GM18502 (cell line): ENCODE results near the gene ATP2B2.

ENCODE experiments used
- ATAC-seq: cut with Tn5 transposase; IDR thresholded peaks from one replicate; pipeline ENCODE4 v1.9.1; 2021; ENCODE audit warnings: mild to moderate bottlenecking; ENCODE audit not compliant: unreplicated experiment, poor library complexity

Gene ATP2B2

DNA sequence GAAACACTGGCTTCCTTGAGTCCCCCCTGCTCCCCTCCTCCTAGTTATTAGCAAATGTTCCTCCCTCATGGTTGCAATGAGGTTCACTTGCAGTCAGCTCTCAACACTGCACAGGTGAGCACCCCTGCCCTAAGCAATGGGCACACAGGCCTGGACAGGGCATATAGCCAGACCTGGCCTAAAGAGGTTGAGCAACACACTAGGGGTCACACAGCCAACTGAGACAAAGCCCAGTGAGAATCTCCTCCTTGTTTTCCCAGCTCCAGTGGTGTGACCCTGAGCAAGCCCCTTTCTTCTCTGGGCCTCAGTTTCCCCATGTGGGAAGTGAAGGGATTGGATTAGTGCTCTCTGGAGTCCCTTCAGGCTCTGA, 49.9 kb downstream of the ATP2B2 start:
- ATAC-seq, result no peak

DNA sequence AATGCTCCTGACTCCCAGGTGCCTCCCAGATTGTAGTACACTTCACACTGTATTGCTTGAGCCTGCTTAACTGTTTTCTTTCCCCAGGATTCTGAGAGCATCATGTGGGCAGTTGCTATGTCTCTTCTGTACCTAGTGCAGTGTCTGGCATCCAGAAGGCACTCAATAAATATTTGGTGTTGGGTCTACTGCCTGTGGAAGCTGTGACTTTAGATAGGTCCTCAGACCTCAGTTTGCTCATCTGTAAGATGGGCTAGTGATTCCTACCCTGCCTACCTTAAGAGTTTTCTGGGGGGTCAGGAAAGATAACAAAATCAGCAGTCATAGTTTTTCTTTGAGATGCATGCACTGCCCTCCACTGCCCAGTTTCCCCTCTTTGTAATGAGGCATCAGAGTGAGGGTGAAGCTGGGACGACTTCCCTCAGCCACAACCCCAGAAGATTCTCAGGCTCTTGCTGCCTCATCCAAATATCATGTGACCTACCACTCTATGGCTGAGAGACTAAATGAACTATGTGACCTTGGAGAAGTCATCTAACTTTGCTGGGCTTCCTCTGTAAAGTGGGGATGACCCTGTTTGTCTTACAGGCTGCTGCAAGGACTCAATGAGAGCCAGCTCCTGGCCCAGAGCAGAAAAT, 50.4 kb downstream of the ATP2B2 start:
- ATAC-seq, result no peak

- no peak for ATAC-seq
Observed at GRCh38 chr3:10453431-10454163, 51.8 kb downstream of the ATP2B2 start.

DNA sequence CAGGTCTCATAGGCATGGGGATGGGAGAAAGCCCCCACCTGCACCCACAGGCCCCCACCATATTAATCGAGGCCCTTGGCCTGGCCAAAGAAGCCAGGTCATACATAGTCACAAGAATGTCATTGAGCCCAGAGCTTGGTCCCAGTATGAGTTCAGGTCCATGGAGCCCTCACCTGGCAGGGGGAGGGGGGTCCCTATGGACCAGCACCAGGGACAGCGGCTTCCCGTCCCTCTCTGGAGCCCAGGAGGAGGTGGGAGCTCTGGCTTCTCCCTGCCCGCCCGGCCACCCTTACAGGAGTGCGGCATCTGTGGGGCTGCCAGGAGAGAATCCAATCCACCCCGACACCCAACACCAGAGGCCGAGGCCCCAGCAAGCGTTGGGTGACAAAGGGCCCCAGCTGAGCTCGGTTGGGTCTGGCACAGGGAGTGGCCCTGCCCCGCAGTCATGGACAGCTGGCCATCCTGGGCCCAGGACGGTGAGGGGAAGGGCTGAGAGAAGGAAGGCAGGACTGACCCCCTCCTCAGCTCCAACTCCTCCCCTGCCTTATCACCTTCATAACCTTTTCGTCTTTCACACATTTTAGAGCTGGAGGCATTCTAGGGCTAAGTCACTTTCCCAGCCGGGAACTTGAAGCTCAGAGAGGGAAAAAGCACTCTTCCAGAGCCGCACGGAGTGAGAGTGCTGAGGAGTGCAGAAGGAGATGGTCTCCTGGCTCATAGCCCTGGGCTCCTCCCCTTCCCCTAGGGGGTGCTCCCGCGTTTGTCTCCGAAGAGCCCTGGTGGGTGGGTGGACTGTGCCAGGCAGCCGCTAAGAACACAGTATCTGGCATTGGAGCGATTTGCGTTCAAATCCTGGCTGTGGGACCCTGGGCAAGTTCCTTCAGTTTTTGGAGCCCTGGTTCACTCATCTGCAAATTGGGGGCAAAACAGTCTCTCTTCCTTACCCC, 54.6 kb downstream of the ATP2B2 start:
- no peak for ATAC-seq

DNA sequence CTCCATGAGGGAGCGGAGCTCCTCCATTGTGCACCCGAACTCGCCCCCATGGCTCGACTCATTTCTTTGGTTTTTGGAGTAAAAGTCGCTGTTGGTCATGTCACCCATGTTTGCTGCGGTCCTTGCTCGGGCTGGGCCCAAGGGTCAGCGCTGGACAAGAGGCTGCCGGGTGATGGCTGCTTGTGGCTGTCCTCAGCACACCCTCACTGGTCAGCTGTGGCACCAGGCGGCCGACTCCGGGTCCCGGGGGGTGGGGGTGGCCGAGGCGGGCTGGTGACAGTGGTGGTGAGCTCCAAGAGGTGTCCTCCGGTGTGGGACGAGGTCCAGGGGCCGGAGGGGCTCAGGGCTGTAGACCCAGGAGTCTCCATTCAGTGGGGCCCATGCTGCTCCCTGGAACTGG, 56.0 kb downstream of the ATP2B2 start:
- no peak for ATAC-seq

DNA sequence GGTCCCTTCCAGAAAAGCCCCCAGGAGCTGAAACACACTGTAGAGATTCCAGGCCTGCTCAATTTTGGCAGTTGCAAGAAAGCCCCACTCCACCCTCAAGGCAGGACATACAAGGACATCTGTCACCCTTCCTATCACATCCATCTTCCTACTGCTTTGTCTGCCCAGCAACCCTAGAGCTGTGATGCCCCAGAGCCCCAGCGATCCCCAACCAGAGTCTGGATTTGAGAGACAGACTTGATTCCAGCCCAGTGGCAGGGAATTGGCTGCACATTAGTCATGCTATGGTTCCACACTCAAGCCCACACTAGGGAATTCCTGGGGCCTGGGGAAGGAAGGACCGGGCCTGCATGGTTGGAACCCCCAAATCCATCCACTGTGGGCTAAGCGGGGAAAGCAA, 56.8 kb downstream of the ATP2B2 start:
- ATAC-seq, result no peak

GRCh38 chr3:10447527-10448260, 57.7 kb downstream of the ATP2B2 start:
- ATAC-seq, result no peak

DNA sequence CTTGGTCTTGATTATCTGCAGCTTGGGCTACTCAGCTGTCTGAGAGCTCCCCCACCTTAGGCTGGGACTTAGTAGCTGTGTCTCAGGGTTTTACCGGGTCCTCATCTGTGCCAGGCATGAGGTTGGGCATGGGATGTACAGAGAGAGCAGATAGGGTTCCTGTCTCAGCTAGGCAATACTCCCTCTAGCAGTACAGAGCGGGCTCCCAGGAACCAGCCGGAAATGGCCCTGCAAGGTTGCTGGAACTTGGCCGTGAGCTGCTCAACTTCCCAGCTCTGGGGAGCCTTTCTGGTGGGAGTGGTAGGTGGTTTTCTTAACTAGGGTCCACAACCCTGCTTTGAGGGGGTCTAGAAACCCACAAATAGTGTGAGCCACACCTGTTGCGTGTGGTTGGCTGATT, 58.3 kb downstream of the ATP2B2 start:
- no peak for ATAC-seq

DNA sequence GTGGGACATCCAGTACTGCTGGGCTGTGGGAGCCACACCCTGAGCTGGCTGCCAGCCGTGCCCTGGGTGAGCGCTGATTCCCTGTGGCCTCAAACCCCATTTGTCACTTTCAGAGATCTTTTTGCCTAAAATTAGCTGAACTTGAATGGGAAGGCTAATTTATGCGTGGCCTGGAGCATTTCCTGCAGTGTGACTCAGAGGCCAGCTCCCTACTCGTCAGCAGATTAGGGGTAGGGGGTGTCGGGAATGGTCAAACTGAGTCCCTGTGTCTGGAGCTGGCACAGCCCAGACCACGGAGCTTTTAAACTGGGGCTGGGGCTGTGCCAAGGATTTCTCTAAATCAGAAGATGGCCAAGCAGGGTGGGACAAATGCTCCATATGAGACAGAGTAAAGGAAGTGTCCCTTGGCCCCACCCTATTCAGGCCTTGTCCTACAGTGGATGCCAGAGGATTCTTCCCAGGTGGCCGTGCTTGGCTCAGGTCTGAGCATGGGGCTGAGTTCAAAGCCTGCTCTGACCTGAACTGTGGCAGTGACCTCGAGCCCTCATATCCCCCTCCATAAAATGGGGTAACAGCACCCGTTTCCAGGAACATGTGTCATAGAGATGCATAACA, 59.7 kb downstream of the ATP2B2 start:
- no peak for ATAC-seq

- no peak for ATAC-seq
Observed at GRCh38 chr3:10444511-10444910, 60.9 kb downstream of the ATP2B2 start.

GRCh38 chr3:10444110-10444429, 61.3 kb downstream of the ATP2B2 start:
- ATAC-seq, result no peak

DNA sequence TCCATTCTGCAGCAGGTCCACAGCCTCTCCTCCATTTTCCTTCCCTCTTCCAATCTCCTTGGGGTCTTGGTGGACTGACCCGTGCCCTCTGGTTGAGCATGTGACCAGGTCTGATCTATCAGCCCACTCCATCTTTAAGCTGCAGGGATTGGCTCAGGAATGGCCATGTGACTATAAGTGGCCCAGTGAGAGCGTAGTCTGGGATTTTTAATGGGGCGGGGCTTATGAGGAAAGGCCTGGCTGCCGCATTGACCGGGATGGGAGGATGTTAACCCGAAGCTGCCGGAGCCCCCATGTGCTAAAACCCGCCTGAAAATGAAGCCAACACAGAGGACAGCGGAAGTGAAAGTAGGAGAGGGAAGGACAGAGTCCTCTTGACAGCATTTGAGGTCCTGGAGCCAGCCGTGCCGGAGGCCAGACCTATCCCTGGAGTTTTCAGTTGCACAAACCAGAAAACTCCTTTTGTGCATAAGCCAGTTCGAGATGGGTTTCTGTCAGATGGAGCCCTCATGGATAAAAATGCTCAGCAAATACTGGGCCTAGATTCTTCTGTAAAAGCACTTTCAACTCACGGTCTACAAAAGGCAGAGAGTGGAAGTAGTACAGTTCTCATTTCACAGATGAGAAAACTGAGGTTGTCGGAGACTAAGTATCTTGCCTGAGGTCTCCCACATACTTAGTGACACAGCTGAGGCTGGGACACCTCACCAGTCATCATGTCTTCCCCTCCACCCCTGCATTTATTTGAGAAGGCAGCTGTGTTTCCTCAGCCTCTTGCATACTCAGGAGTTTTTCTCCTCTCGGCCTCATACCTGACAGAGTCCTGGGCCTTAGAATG, 61.9 kb downstream of the ATP2B2 start:
- ATAC-seq, result no peak

GRCh38 chr3:10442151-10442795, 63.1 kb downstream of the ATP2B2 start:
- no peak for ATAC-seq

DNA sequence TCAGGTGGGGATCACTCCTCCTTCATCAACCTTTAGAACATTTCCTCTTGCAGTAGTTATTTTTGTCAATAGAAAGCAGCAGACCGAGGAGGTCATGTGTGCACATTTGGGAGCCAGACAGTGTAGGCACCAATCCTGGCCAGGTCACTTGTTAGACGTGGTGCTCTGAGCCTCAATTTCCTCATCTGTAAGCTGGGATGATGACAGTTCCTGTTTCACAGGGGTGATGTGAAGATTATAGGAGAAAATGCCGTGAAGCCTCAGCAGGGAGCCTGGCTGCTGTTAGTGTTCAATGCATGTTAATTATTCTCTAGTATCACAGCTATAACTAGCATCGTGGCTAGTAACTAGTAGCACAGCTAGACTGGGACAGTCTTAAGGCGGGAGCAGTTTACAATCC, 64.7 kb downstream of the ATP2B2 start:
- no peak for ATAC-seq

DNA sequence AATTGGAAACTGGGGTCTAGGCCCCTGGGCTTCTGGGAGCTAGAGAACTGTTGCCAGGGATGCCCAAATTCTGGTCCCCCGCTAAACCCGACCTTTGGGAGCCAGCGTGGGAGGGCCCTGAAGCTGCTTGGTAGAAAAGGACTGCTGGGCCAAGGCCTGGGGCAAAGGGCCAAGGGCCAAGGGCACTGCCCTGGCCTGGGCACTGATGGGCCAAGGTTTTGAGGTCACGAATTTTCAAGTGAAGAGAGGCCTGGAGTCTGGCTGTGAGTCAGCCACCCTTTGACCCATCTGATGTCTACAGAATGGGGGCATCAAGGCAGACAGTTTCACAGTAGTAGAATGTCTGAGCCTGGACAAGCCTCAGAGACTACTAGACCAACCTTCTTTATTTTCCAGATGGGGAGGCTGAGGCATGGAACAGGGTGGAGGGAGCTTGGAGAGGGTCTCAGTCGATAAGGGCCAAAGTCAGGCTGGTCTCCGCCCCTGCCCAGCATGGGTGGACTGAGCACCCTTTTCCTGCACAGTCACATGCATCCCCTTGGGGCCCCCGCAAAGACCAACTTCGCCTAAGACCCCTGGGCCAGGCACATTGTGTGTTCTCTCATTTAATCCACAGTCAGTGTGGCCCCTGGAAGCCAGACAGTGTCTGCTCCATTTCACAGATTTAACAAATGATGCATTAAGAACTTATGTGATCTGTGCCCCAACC, 66.3 kb downstream of the ATP2B2 start:
- ATAC-seq, result no peak

DNA sequence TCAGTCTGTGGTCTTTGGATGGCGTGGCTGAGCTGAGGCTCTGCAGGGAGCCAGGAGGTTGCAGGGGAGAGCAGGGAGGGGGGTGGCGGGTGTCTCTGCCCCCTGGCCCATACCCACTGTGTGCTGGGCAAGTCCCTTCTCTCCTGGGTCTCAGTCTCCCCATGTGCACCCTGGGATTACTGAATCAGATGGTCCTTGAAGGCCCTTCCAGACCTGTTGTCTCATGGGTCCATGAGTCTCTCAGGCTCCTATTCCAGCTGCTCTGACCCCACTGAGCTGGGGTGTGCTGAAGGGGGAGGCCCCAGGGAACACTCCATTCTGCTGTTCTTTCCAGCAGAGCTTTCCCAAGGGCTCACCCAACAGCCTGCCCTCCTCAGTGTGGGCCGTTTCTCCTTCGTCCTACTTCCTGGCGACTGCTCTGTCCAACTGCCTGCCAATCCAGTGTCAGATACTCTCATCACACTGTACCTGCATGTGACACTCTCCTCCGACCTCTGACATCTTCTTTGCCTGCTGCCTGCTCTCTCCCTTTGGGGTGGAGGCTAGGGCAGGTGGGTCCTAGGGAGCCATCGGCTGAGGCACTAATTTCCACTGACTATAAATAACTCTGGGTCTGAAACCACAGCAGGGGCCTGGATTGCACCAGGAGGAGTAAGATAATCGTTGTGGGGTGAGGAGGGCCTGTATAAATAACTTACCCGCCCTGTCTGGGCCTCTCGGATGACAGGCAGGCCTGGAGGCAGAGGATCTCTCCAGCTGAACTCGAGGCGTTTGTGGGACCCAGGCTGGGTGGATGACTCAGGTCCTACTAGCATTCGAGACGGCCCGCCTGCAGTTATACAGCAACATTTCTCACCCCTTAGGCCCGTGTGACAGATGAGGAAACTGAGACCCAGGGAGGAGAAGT, 67.1 kb downstream of the ATP2B2 start:
- ATAC-seq, result no peak

GRCh38 chr3:10437272-10437994, 68.0 kb downstream of the ATP2B2 start:
- ATAC-seq, result peak; percentile 84
